Endothelial cell of umbilical vein (primary cell): Measurements from ENCODE around the gene OR6V1. TPM values are rescaled to one million over a fixed set of nuclear protein-coding genes. Genes with fewer than 3 reads are reported as not detected.

Experiments
- BruUV-seq: library from RNA; stranded (reverse); fragments of 400-500 nt; replicated peaks from 2 replicates; lab custom pipeline; 2021; lab: Mats Ljungman, UMichigan
- CTCF ChIA-PET: fragments of 300-600, 350-600 bp; sonication (Branson Sonifier 250); formaldehyde crosslinking; loops from one replicate; lab custom pipeline; 2021; ENCODE audit warnings: antibody characterized with exemption, inconsistent platforms; lab: Charles Lee
- POLR2A ChIA-PET: fragments of 300-600, 350-600 bp; sonication (Branson Sonifier 250); formaldehyde crosslinking; loops from one replicate; lab custom pipeline; 2021; ENCODE audit warnings: antibody characterized with exemption, inconsistent platforms; lab: Charles Lee
- DNase-seq: peaks from one replicate; pipeline ENCODE4 v3.0.0-alpha.2; 2011; ENCODE audit warnings: low read depth, low spot score
- FAIRE-seq: peaks from 2 replicates; lab custom pipeline; 2011; peaks lifted over from hg19 to GRCh38; lab: Jason Lieb, UNC
- H2AFZ ChIP-seq: 2 replicates; pipeline ENCODE4 v1.6.0; 2012; ENCODE audit warnings: low read depth, low read length, control low read depth, inconsistent platforms
- H3K27ac ChIP-seq: 2 replicates; pipeline ENCODE4 v1.5.1; 2011; ENCODE audit warnings: low read depth, mild to moderate bottlenecking, control low read depth, low read length, moderate library complexity; ENCODE audit not compliant: insufficient read depth
- H3K27me3 ChIP-seq, 2 experiments: 2 replicates each; pipeline versions ENCODE4 v1.6.0 to v1.6.1; 2011; ENCODE audit warnings: low read length in 2 of 2, mixed read lengths in 1 of 2; ENCODE audit not compliant: control insufficient read depth in 2 of 2, insufficient read depth in 2 of 2
- H3K36me3 ChIP-seq, 2 experiments: 2 replicates in 1 of 2; 3 replicates in 1 of 2; pipeline ENCODE4 v1.5.1; 2011; ENCODE audit warnings: low read length in 2 of 2, mild to moderate bottlenecking in 1 of 2, moderate library complexity in 1 of 2; ENCODE audit not compliant: control insufficient read depth in 2 of 2, insufficient read depth in 2 of 2; ENCODE audit errors: extremely low read depth in 1 of 2
- H3K4me1 ChIP-seq: 3 replicates; pipeline ENCODE4 v1.5.1; 2011; ENCODE audit warnings: mild to moderate bottlenecking, low read length; ENCODE audit not compliant: control insufficient read depth, insufficient read depth; ENCODE audit errors: extremely low read depth
- H3K4me2 ChIP-seq: 2 replicates; pipeline ENCODE4 v1.6.1; 2011; ENCODE audit warnings: low read length, control low read depth, mixed read lengths; ENCODE audit not compliant: insufficient read depth
- H3K4me3 ChIP-seq, 3 experiments: fragments of 200-600 bp in 1 of 3; sonication (generic), shearing (Covaris generic) in 1 of 3; replicated peaks in 1 of 3; 2 replicates each; pipeline ENCODE4 v1.5.1; 2011 to 2016; ENCODE audit warnings: control low read depth in 3 of 3, low read length in 3 of 3, mild to moderate bottlenecking in 2 of 3, inconsistent platforms in 1 of 3, low read depth in 1 of 3, moderate library complexity in 1 of 3; ENCODE audit not compliant: insufficient read depth in 1 of 3
- H3K79me2 ChIP-seq: 2 replicates; pipeline ENCODE4 v1.6.0; 2012; ENCODE audit warnings: low read length, inconsistent platforms; ENCODE audit not compliant: control insufficient read depth, insufficient read depth
- H3K9ac ChIP-seq: replicated peaks from 2 replicates; pipeline ENCODE3; 2011; ENCODE audit warnings: low read length, control low read depth; ENCODE audit not compliant: insufficient read depth; ENCODE audit errors: extremely low read depth
- H3K9me1 ChIP-seq: replicated peaks from 3 replicates; pipeline ENCODE4 v1.6.0; 2011; ENCODE audit warnings: mild to moderate bottlenecking, low read length; ENCODE audit not compliant: control insufficient read depth, insufficient read depth; ENCODE audit errors: extremely low read depth
- H3K9me3 ChIP-seq: replicated peaks from 2 replicates; pipeline ENCODE4 v1.5.1; 2012; ENCODE audit warnings: low read length, inconsistent platforms; ENCODE audit not compliant: control insufficient read depth, insufficient read depth
- H4K20me1 ChIP-seq: replicated peaks from 2 replicates; pipeline ENCODE3; 2011; ENCODE audit warnings: mild to moderate bottlenecking, low read length; ENCODE audit not compliant: control insufficient read depth, insufficient read depth; ENCODE audit errors: extremely low read depth
- EZH2 ChIP-seq: IDR thresholded peaks from 2 replicates; pipeline ENCODE4 v1.6.1; 2012; ENCODE audit warnings: borderline replicate concordance, low read depth, mild to moderate bottlenecking, moderate library complexity, low read length, inconsistent platforms; ENCODE audit not compliant: severe bottlenecking
- FOS ChIP-seq: IDR thresholded peaks from 2 replicates; pipeline ENCODE4 v1.6.1; 2011; ENCODE audit warnings: mild to moderate bottlenecking, low read length, moderate library complexity, borderline replicate concordance; ENCODE audit not compliant: insufficient read depth
- GATA2 ChIP-seq: IDR thresholded peaks from 2 replicates; pipeline ENCODE4 v1.7.0; 2011; ENCODE audit warnings: low read depth, mild to moderate bottlenecking, moderate library complexity, mixed read lengths, low read length; ENCODE audit not compliant: insufficient read length, insufficient read depth
- JUN ChIP-seq: IDR thresholded peaks from 2 replicates; pipeline ENCODE4 v1.6.1; 2011; ENCODE audit warnings: borderline replicate concordance, low read depth; ENCODE audit not compliant: insufficient read length, insufficient read depth
- MYC ChIP-seq: IDR thresholded peaks from one replicate; pipeline ENCODE4 v1.6.1; 2011; ENCODE audit warnings: mild to moderate bottlenecking, low read depth, low read length
- POLR2A ChIP-seq: IDR thresholded peaks from 2 replicates; pipeline ENCODE4 v1.6.1; 2012; ENCODE audit warnings: low read depth, mild to moderate bottlenecking, control low read depth, low read length
- POLR2AphosphoS5 ChIP-seq: IDR thresholded peaks from 2 replicates; pipeline ENCODE4 v1.6.1; 2012; ENCODE audit warnings: low read depth, mild to moderate bottlenecking, control low read depth, low read length, moderate library complexity; ENCODE audit not compliant: insufficient read depth
- dilution Hi-C: fragments of 300-500 bp; cut with MboI; formaldehyde crosslinking; loops from one replicate; pipeline ENCODE4 v1.15.0; 2019; ENCODE audit warnings: low sequenced_read_pairs; ENCODE audit not compliant: extremely low pct_ligation_motif_present
- intact Hi-C: fragments of 100-400 bp; cut with micrococcal nuclease; formaldehyde crosslinking; loops from one replicate; pipeline ENCODE4 v1.10.0; 2022
- polyA plus RNA-seq, 4 experiments: library from polyadenylated mRNA; depleted of rRNA in 3 of 4; stranded (reverse) in 3 of 4; unstranded in 1 of 4; fragments of >200 nt; gene quantifications; 2 replicates each; pipeline versions ENCODE4 v1.2.1 to v1.2.3, GENCODE V29; 2011 to 2012; ENCODE audit warnings: missing spikeins in 1 of 4
- total RNA-seq: library from RNA; stranded (reverse); gene quantifications from 2 replicates; pipeline ENCODE4 v1.2.3, GENCODE V29; 2021
- TF ChIP-seq, protein P1 (sequence below), 2 donors: IDR thresholded peaks; 1 replicate in 1 of 2; 2 replicates in 1 of 2; pipeline ENCODE4 v1.5.1; 2011; ENCODE audit warnings: low read length in 2 of 2, mild to moderate bottlenecking in 2 of 2, moderate library complexity in 2 of 2, control low read depth in 1 of 2, inconsistent platforms in 1 of 2, low read depth in 1 of 2; ENCODE audit not compliant: insufficient read depth in 1 of 2; ENCODE audit errors: extremely low read depth in 1 of 2
- TF ChIP-seq, protein P2 (sequence below): IDR thresholded peaks from 2 replicates; pipeline ENCODE4 v1.6.1; 2011; ENCODE audit not compliant: insufficient read depth, insufficient read length

OR6V1 gene
- total and polyA plus RNA-seq, 2 donors (not counting 3 experiments of a cell fraction or from before 2014, with no cell fraction given), result not detected

DNA sequence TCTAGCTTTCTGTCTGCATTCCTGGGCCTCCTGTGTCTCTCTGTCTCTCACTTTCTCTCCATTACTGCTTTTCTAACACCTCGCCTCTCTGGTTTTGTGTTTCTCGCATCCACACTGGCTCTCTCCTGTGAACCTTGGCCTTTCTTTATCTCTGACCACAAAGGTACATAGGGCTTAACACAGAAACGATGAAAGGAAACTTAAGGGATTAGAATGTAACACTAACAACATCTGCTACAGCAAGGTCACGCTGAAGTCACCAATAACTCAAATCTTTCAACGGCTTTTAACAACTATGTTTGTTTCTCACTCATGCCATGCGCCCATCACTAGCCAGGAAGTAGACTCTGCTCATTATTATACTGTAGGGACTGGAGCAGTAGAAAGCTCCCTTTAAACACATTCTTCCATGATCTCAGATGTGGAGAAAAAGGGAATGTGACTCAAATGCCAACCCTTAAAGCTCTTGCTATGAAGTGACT lies 9.3 kb upstream of the OR6V1 start:
- ChIA-PET CTCF (interaction anchor here (0.9 to 2.6 kb wide), 3 partner anchors 16 to 191 kb away, joined by 3 to 10 read pairs (median 4); no protein-coding TSS in a partner anchor), POLR2A (interaction anchor here (0.6 kb wide), 1 partner anchor 10 kb away, joined by 3 read pairs; no protein-coding TSS in a partner anchor)
- dilution Hi-C loops, result no loop called here
- Histone ChIP-seq H2AFZ (no peak overlapping the region), H3K27me3 (peaks cover 2% of the 10 kb centered on the region in 2 experiments), H3K79me2 (no peaks in the 10 kb centered on the region), H3K27ac (no peak overlapping the region), H3K9me3 (no peaks in the 10 kb centered on the region), H3K36me3 (no peaks in the 10 kb centered on the region), H3K4me1 (no peaks in the 10 kb centered on the region), H3K9me1 (no peaks in the 10 kb centered on the region), H3K9ac (no peak overlapping the region), H4K20me1 (no peaks in the 10 kb centered on the region), H3K4me3 (no peak overlapping the region), H3K4me2 (no peak overlapping the region)
- intact Hi-C loops, result no loop called here
- FAIRE-seq (no peak), DNase-seq (no peak)
- BruUV-seq, result no TSS peak
- no peak for TF ChIP-seq POLR2A
- TF ChIP-seq POLR2AphosphoS5, result no peak
- no peak for TF ChIP-seq FOS
- TF ChIP-seq, protein P1, sequence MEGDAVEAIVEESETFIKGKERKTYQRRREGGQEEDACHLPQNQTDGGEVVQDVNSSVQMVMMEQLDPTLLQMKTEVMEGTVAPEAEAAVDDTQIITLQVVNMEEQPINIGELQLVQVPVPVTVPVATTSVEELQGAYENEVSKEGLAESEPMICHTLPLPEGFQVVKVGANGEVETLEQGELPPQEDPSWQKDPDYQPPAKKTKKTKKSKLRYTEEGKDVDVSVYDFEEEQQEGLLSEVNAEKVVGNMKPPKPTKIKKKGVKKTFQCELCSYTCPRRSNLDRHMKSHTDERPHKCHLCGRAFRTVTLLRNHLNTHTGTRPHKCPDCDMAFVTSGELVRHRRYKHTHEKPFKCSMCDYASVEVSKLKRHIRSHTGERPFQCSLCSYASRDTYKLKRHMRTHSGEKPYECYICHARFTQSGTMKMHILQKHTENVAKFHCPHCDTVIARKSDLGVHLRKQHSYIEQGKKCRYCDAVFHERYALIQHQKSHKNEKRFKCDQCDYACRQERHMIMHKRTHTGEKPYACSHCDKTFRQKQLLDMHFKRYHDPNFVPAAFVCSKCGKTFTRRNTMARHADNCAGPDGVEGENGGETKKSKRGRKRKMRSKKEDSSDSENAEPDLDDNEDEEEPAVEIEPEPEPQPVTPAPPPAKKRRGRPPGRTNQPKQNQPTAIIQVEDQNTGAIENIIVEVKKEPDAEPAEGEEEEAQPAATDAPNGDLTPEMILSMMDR (IDR thresholded peaks at IDR 0.05; ENCODE audit: extremely low read depth in 1 of 2, insufficient read depth in 1 of 2, low read depth in 1 of 2, low read length in 2 of 2), result no peak
- TF ChIP-seq MYC, result no peak
- no peak for TF ChIP-seq GATA2
- TF ChIP-seq EZH2, result no peak
- no peak for TF ChIP-seq JUN
- TF ChIP-seq, protein P2, sequence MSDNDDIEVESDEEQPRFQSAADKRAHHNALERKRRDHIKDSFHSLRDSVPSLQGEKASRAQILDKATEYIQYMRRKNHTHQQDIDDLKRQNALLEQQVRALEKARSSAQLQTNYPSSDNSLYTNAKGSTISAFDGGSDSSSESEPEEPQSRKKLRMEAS, result no peak
